Central memory CD4-positive, alpha-beta T cell (primary cell): ENCODE data around the gene PREB.

ENCODE experiments used
- DNase-seq: peaks from one replicate; pipeline ENCODE4 v3.0.0; 2022

Gene PREB

DNA sequence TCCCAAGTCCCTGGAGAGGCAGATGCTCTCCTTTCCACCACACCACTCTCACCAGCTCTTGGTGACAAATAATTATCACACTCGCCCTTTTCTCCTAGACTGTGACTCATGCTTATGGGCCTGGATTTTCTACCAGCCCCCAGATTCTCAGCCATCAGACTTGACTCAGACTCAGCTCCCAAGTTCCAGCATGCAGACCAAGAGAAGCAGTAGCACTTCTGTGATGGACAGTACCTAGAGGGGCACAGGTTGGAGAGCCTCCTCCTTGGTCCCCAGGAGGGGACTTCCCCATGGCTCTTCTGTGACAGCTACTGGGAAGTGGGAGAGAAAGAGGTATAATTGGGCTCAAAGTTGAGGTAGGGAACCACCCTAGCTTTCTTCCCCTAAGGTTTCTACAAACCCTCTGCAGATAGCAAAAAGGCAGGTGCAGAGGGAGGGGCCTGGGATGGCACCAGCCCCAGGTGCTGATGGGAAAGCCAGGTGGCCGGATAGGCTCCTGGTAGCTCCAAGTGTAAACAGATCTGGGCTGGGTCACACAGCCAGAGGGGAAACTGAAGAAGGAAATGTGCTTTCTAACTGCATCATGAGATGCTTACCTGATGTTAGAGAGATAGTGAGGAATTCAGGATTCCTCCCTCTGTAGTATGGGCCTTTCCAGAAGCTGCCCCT lies 18.5 kb upstream of the PREB start:
- DNase-seq: no peak

DNA sequence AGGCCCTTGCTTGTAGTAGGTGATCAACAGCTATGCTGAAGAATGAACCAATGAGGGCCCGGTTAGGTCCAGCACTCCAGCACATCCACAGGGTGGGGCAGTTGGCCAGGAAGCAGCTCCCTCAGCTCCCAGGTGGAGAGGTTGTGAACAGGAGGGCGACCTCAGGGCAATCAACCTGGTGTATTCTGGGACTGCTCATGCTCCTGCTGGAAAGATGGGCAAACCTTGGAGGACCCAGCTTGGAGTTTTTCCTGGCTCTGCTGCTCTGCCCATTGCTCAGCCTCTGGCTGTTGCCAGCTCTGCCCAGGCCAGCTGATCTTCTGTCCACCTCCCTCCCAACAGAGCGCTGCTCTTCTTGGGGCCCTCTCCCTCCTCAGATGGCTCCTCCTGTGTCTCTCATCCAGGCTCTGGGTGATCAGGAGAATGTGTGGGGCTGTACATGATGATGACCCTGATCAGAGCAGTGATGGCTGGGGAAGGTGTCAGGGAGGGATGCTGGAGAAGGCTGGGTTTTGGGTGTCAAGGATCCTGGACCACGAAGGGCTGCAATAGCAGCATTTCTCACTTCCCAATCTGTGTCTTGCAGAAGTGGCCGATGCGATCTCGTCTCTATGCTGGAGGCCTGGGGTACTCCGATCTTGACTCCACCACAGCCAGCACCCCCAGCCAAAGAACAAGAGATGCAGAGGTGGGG lies 17.8 kb upstream of the PREB start:
- DNase-seq: no peak

DNA sequence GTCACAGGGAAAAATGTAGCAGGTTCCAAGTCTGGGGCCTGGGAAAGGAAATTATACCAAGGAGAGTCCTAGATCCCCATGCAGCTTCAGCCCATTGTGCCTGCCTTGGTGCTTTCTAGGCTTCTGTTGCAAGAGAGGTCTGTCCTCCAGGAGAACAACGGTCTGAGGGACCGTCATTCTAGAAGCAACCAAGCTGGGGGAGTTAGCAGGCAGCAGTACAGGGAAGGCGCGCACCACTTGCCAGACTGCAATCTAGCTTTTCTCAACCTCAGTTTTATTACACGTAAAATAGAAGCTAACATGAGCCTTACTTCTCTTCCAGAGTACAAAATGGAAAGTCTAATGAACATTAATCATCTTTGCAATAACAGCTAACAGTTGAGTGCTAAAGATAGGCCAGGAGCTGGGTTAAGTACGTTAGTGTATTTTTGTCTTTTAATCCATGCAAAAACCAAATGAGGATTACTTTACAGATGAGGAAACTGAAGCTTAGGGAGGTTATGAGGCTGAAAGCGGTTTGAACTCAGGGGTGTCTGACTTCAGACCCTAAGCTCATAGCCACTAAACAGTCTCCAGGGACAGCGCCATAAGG lies 16.3 kb upstream of the PREB start:
- DNase-seq: no peak

DNA sequence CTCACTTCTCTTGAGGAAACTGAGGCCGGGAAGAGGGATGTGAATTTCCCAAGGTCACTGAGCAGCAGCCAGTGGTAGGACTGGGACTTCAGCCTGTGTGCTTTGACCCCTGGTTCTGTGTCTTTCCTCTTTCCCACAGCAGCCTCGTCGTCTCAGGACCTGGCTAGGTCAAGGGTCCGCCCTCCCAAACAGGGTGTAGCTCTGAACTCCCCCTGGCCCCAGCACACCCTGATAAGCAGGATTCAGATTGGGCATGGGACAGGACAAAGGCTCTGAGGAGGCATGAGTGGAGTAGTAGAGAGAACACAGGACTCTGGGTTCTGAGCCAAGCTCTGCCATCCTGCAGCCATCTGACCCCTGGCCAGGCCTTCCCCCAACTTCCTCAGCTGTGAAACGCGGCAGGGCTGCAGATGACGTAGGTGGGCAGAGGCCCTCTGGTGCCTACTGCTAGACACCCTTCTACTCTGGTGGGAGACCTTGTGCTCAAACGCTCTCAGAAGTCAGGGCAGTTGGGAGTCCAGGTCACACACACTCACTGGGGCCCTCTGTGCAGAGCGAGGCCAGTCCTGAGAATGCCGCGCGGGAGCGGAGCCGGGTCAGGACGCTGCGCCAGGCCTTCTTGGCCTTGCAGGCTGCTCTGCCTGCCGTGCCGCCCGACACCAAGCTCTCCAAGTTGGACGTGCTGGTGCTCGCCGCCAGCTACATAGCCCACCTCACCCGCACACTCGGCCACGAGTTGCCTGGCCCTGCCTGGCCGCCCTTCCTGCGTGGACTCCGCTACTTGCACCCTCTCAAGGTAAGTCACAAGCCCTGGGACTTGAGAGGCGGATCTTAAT lies 15.4 kb upstream of the PREB start:
- no peak for DNase-seq

DNA sequence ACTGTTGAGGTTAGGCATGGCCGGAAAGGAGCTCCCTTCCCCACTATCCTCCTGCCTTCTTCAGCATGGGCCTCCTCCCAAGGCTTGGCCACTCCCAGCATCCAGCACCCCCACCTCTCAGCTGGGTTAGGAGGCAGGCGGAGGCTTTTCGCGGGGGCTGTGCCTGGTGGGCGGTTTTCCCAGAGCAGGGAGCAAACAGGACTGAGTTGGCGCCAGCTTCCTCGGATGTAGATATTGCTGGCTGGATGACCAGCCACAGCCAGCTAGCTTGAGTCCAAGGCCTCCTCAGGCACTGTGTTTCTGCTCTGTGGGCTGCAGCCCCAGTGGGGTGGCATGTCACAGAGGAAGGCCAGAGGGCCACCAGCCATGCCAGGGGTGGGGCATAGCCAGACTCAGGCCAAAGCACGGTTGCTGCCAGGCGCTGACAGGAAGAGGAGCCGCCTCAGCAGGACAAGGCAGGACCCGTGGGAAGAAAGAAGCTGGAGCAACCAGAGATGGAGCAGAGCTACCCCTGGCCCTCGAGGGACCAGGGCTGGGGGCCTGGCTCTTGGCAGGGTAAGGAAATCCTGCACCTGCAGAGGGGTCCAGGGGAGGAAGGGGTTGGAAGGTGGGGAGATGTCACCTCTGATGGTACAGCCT lies 14.5 kb upstream of the PREB start, which contains the start of gene TCF23:
TCF23 (plus strand) TSS at position 204 of the 639 bp plus-strand sequence; CDS start at position 334, 130 bp downstream.
- no peak for DNase-seq

DNA sequence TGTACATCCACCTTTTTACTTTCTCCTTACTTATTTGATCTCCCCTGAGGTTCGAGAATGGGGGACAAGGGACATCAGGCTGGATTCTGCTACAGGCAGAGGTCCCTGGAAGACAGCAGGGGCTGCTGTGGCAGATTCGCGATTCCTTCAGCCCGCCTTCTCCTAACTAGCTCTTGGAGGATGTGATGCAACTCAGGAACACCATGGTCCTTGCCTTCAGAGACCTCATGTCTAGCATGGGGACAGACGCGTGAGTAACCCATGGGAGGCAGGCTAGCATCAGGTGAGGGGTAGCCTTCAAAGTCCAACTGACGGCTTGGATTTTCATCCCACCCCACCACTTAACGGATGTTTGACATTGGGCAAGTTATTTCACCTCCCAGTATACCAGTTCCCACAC lies 13.5 kb upstream of the PREB start:
- DNase-seq: no peak

DNA sequence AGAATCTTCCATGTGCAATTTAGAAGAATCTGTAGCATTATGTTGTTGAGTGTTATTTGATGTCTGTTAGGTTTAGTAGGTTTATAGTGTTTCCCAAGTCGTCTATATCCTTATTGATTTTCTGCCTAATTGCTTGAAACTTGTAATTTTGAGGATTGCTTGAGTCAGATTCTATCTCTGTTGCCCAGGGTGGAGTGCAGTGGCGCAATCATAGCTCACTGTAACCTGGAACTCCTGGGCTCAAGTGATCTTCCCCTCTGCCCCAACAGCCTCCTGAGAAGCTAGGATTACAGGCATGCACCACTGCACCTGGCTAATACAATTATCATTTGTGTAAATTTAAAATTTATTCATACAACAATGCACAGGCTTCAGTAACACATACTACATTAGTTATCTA lies 11.2 kb upstream of the PREB start:
- no peak for DNase-seq

DNA sequence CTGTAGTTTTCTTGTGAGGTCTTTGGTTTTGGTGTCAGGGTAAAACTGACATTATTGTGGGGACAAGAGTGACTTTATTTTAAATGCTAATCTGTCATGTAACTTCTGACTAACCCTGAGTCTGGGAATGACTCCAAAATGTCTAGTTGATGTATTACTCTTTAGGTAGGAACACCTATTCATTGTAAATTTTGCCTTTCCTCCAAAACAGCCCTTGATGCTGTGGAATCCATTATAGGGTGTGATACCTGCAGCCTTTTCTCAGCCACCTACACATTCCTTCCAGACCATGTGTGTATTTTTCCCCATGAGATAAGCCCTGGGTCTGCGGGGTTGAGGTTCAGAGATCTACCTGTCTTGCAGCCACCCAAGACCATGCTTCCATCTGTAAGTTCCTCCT lies 8.8 kb upstream of the PREB start:
- DNase-seq: no peak

DNA sequence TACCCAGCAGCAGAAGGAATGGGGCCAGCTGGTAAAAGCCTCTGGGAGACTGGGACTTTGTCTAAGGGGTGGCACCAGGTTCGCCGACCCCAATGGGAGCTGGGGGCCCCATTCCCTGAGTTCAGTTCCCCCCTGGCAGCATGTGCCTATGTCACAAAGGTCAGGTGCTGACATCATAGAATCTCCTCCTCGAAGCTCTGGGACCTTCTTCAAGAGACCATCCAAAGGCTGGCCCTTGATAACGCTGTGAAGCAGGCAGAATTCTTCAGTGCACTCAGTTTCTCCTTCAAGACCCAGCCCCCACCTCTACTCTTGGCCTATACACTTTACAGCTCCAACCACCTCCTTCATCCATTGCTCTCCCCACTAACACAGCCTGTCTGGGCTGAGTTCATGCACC lies 4.9 kb upstream of the PREB start, which contains the start of gene PRR30:
PRR30 (minus strand) TSS at position 101 of the 400 bp plus-strand sequence. CDS start 1,081 bp downstream, outside the sequence.
- DNase-seq: no peak

DNA sequence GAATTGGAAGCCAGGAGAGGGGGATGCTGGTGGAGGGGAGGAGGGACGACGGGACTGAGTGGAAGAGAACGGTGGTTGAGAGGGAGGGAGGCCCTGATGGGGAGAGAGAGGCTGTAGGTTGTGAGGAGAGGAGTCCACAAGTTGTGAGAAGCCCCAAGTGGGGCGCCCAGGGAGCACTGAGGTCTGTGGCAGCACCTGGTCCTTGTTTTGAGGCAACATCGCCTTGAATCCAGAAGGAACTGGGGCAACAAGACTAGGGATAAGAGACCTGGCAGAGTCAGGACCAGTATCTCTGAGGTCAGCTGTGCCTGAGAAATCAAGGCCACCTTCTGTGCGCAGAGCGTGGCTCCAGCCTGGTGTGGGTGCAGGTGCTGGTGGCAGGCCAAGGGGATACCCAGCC lies 3.7 kb upstream of the PREB start:
- no peak for DNase-seq

DNA sequence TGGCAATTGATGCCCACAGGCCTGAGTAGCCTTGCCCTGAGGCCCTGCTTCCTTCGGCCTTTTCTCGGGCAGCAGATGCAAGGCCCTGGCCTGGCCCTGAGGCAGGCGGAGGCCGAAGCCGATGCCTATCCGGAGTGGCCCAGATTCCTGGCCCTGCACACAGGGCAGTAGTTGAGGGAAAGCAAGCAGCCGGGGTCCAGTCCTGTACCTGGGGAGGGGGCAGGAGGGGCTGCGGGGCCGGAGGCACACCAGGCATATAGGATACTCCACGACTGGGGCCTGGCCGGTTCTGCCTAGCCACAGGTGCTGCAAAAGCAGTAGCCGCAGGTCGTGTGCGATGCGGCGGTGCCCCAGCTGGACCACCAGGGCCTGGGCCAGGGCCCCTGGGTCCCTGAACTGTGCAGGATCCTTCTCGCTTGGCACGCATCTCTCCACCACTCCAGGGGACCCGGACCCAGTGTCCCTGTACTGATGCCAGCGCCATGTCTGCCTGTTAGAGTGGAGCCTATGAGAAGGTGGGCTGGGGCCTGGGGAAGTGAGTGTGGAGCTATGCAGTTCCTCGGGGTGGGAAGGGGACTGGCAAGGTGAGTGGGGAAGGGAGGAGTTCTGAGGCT lies 3.0 kb upstream of the PREB start:
- DNase-seq: no peak

DNA sequence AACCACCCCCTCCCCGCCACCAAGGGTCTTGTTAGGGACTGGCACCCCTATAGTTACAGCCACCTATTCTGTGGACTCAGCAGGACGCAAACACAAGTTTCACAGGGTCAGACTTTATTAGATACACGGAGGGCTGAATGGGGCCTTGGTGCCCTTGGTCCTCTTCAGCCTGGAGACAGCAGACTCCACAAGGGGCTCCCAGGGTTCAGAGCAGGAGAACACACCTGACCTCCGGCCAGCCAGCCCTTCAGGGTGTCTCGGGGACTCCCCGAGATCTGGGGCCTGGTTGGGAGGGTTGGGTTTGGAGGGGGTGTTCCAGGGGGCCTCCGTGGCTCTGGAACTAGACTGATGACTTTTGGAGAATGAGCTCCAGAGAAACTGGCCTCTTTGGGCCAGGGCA lies 2.3 kb upstream of the PREB start:
- DNase-seq: no peak

DNA sequence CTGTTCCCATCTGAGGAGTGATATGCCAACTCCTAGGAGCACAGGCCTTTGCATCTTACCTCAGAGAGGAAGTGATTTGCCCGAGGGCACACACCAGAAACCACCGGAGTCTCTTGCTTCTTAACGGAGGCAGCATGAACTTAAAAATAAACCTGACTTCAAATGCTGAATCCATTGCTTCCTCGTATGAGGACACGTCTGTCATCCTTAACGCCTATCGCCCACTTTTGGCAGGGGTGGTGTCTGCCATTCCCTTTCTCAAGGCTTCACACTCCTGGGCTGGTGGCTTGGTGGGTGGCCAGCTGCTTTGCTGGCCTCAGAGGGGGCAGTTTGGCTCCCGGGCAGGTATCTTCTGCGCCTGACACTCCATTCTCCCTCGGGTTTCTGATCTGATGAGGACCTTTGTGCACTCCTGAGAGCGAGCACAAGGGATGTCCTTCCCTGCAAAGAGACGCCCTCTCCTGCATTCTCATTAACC lies 1.1 kb upstream of the PREB start:
- DNase-seq: no peak

DNA sequence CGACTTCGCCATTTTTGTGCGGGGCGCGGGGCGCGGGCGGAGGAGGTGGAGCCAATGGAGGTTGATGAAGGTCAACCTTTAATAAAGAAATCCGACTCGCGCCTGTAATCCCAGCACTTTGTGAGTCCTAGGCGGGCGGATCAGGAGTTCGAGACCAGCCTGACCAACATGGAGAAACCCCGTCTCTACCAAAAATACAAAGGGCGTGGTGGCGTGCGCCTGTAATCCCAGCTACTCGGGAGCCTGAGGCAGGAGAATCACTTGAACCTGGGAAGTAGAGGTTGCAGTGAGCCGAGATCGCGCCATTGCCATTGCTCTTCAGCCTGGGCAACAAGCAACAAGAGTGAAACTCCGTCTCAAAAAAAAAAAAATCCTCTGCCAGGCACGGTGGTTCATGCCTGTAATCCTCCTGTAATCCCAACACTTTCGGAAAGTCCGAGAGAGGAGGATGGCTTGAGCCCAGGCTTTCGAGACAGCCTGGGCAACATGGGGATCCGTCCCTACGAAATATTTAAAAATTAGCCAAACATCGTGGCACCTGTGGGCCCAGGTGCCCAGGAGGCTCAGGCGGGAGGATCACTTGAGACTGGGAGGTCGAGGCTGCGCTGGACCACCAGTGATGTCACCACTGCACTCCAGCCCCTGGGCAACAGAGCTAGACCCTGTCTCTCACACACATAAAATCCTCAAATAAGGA lies 493 bp upstream of the PREB start:
- DNase-seq: no peak

DNA sequence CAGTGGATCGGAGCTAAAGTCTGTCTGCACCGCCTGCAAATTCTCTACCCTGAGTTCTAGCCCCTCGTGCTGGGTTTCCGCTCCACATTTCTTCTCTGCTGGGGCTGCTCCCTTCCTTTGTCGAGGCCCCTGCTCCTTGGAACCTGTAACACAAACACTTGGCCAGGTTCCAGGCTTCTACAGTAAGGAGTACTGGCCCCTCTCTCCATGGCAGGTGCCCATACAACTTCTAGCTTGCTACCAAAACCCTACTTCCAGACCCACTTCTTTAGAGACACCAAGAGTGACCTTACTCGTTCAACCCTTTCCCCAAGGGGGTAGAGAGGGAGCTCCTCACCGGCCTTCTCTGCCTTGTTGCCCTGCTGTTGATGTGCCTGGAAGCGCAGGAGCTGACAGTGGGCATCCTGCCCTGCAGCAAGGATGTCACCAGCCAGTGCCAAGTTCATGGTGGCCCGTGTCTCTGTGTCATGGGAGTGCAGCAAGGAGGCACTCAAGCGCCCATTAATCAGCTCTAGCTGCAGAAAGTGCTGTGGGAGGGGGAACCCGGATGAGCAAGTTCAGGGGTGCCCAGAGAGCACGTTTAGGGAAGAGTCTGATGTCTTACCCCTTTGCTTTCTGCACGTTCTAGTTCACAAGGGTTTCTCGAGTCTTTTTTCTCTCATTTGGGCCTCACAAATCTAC lies 1.1 kb downstream of the PREB start:
- DNase-seq: no peak

DNA sequence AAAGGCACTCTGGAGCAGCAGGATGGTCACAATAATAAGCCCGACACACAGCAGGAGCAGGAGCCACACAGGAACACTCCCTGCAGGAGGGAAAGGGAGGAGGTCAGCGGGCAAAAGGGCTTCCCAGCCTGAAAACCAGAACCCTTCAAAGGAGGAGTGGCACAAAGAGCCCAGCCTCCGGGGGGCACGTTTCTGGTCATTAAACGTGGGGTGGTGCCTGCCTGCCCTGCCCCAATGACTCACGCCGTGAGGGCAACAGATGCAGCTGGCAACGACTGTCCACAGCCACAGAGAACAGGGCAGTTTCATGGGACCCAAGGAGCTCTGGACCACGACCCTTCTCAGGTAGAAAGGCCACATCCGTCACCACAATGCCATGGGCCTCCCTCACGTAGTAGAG lies 3.0 kb downstream of the PREB start:
- DNase-seq: no peak

DNA sequence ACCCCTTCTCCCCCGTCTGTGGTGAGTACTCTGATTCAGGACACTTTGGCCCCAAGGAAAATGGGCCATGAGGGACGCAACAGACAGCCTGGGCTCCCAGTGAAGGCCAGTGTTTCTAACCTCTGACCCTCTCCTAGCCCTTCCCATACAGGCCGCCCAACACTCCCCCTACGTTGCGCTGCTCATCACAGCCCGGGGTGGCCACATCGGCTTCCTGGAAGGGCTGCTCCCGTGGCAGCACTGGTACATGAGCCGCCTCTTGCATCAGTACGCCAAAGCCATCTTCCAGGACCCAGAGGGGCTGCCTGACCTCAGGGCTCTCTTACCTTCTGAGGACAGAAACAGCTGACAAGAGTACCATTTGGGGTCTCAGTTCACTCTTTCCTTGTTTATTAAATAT lies 4.0 kb downstream of the PREB start:
- DNase-seq: no peak

DNA sequence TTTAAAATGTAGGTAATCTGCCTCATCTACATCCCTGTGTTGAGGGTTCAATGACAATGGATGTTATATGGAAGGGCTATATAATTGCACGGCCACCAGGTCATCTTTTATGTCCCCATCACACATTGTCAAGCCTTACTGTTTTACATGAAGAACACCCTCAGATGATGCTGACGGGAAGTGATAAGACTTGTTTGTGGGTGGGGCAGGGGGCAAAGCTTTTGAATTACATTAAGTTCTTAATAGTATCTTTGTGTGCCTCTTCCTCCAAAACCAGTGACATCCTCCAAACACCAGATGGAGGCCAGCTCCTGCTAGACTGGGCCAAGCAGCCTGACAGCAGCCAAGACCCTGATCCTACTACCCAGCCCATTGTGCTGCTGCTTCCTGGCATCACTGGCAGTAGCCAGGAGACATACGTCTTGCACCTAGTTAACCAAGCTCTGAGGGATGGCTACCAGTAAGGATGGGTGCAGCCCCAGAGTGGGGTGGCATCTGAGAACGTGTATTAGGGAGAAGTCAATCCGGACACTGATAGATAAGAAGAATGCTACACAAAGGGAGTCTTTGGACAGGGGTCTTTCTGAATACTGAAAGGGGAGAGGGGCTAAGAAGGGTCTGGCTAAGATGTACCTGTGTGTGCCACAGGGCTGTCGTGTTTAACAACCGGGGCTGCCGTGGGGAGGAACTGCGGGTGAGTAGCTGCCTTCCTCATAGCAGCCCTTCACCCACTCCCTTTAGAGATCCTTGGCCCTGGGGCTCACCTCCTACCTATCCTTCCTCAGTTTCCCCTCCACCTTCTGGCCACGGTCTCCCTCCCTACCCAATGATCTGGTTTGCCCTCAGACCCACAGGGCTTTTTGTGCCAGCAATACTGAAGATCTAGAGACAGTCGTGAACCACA lies 5.5 kb downstream of the PREB start:
- no peak for DNase-seq

DNA sequence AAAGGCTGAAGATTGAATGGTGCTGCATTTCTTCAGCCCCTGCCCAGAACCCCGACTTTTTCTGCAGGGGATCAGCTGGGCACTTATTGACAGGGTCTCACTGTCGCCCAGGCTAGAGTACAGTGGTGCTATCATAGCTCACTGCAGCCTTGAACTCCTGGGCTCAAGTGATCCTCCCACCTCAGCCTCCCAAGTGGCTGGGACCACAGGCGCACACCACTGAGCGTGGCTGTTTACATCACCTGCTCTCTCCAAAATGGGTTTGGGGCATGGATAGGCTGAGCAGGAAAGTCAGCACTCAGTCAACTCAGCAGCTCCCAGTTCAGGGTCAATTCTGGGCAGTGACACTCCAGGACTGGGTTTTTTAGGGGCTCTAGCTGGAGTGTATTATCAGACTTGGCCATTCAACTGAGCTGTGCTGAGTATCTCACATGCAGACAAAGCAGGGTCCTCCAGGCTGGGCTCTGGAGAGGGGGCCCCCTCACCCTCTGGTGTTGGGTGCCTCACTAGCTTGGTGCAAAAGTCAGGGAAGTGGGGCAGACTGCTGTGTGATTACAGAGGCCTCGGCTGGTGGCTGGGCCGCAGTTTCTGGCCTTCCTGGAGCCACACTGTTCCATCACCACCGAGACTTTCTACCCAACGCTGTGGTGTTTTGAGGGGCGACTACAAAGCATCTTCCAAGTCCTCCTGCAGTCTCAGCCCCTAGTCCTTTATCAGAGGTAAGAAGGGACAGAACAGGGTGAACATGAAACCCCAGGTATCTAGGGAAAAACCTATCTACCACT lies 6.4 kb downstream of the PREB start:
- no peak for DNase-seq
